CD4-positive, alpha-beta T cell treated with Interleukin-1 beta for 1 hour (primary cell): Measurements from ENCODE around the gene DBR1.

ENCODE experiments used
- DNase-seq, 2 donors: peaks; one replicate each; pipeline ENCODE4 v3.0.0-alpha.2; 2020 to 2022

DBR1 gene

GRCh38 chr3:138118612-138119422 is 55.9 kb downstream of the DBR1 start:
- peak; percentile 25 to 46 for DNase-seq

GRCh38 chr3:138114988-138115971 is 59.4 kb downstream of the DBR1 start, which contains the start of gene DZIP1L:
Gene DZIP1L (minus strand): TSS chr3:138115608. CDS start chr3:138103971, 11,637 bp downstream.
- DNase-seq, result no peak

- DNase-seq, result no peak
Observed at GRCh38 chr3:138114431-138114918, 60.2 kb downstream of the DBR1 start.

- no peak for DNase-seq
Observed at GRCh38 chr3:138113326-138113725, 61.4 kb downstream of the DBR1 start.

GRCh38 chr3:138112362-138112761 is 62.4 kb downstream of the DBR1 start:
- DNase-seq, result no peak
